Measurements from ENCODE around the gene TAOK1.
A peak's percentile ranks its signal among the peaks of the same experiment; 100 is the strongest.

The TAOK1 gene

GRCh38 chr17:29585080-29585751, 195.1 kb downstream of the TAOK1 start:
- no peak for DNase-seq

GRCh38 chr17:29586676-29587469, 196.7 kb downstream of the TAOK1 start:
- DNase-seq, result no peak

GRCh38 chr17:29587591-29587990, 197.4 kb downstream of the TAOK1 start:
- no peak for DNase-seq

GRCh38 chr17:29588017-29588561, 197.9 kb downstream of the TAOK1 start:
- no peak for DNase-seq

GRCh38 chr17:29588562-29589411, 198.6 kb downstream of the TAOK1 start:
- peak; percentile 18 for DNase-seq

GRCh38 chr17:29589524-29590410, 199.6 kb downstream of the TAOK1 start, which contains the start of gene GIT1:
TSS of gene GIT1 (minus strand) at chr17:29589648. CDS start at chr17:29589378, 270 bp downstream.
- DNase-seq, result peak; percentile 73

- DNase-seq, result no peak
Measured at GRCh38 chr17:29590411-29591145, 200.4 kb downstream of the TAOK1 start.

- DNase-seq, result no peak
Measured at GRCh38 chr17:29591146-29591736, 201.1 kb downstream of the TAOK1 start.

GRCh38 chr17:29591737-29592608, 201.8 kb downstream of the TAOK1 start:
- peak; percentile 90 for DNase-seq

GRCh38 chr17:29592850-29593551, 202.8 kb downstream of the TAOK1 start, which contains the start of gene ANKRD13B:
TSS of gene ANKRD13B (plus strand) at chr17:29593132. CDS start at chr17:29593622, 490 bp downstream.
- peak; percentile 14 for DNase-seq

GRCh38 chr17:29593591-29594518, 203.7 kb downstream of the TAOK1 start:
- no peak for DNase-seq

GRCh38 chr17:29594519-29595090, 204.4 kb downstream of the TAOK1 start:
- DNase-seq, result no peak

- no peak for DNase-seq
Measured at GRCh38 chr17:29595107-29595942, 205.2 kb downstream of the TAOK1 start.

GRCh38 chr17:29595943-29596774, 206.0 kb downstream of the TAOK1 start:
- DNase-seq, result no peak

GRCh38 chr17:29596811-29597210, 206.6 kb downstream of the TAOK1 start:
- no peak for DNase-seq

Measured in NCI-H748 treated with DMSO at 0.1 percent for 48 hours (cell line).